OCI-LY3 (cell line): Measurements from ENCODE around the gene CMIP.

Experiments used
- H2AFZ ChIP-seq: fragments of 200-600, 300-600 bp; shearing (Covaris generic); 2 replicates; pipeline ENCODE4 v1.6.0; 2014; ENCODE audit warnings: antibody characterized with exemption, low read depth, low read length
- H3K27ac ChIP-seq: fragments of 200-600, 300-600 bp; sonication (generic); 2 replicates; pipeline ENCODE4 v1.5.1; 2014; ENCODE audit warnings: mild to moderate bottlenecking, low read length, moderate library complexity, mixed read lengths
- H3K27me3 ChIP-seq: fragments of 200-600, 300-600 bp; sonication (generic); 2 replicates; pipeline ENCODE4 v1.6.1; 2014; ENCODE audit warnings: low read depth, low read length, mixed read lengths
- H3K36me3 ChIP-seq: fragments of 200-600, 300-600 bp; sonication (generic); replicated peaks from 2 replicates; pipeline ENCODE3; 2014; ENCODE audit warnings: low read depth, low read length, mixed read lengths
- H3K4me1 ChIP-seq: fragments of 300-600, 200-600 bp; sonication (generic); 2 replicates; pipeline ENCODE4 v1.6.1; 2014; ENCODE audit warnings: low read length, mixed read lengths
- H3K4me2 ChIP-seq: fragments of 200-600, 300-600 bp; sonication (generic); 2 replicates; pipeline ENCODE4 v1.6.1; 2014; ENCODE audit warnings: low read length, mixed read lengths
- H3K4me3 ChIP-seq: fragments of 300-600, 200-600 bp; sonication (generic); 2 replicates; pipeline ENCODE4 v1.5.1; 2014; ENCODE audit warnings: antibody characterized with exemption, mild to moderate bottlenecking, low read length, moderate library complexity
- H3K79me2 ChIP-seq: fragments of 300-600, 200-600 bp; shearing (Covaris generic); 2 replicates; pipeline ENCODE4 v1.6.1; 2014; ENCODE audit warnings: mild to moderate bottlenecking, low read length, mixed read lengths
- H3K9ac ChIP-seq: fragments of 300-600, 200-600 bp; shearing (Covaris generic); 2 replicates; pipeline ENCODE4 v1.6.0; 2014; ENCODE audit warnings: mild to moderate bottlenecking, low read length, moderate library complexity
- H3K9me3 ChIP-seq: fragments of 200-600, 300-600 bp; shearing (Covaris generic); 2 replicates; pipeline ENCODE4 v1.6.1; 2014; ENCODE audit warnings: low read length, mixed read lengths; ENCODE audit not compliant: insufficient read depth
- H4K20me1 ChIP-seq: fragments of 200-600, 300-600 bp; sonication (generic); 2 replicates; pipeline ENCODE4 v1.6.1; 2016; ENCODE audit warnings: low read length, mixed read lengths; ENCODE audit not compliant: insufficient read depth
- CTCF ChIP-seq: fragments of 200-600, 300-600 bp; sonication (generic); IDR thresholded peaks from 2 replicates; pipeline ENCODE4 v1.5.1; 2014; ENCODE audit warnings: antibody characterized with exemption, low read length, low read depth
- EZH2phosphoT487 ChIP-seq: fragments of 200-600 bp; shearing (Covaris generic); IDR thresholded peaks from 2 replicates; pipeline ENCODE4 v1.6.1; 2018; ENCODE audit warnings: antibody characterized with exemption, mixed run types, low read depth

Gene CMIP

GRCh38 chr16:81637336-81638235 is 193.0 kb downstream of the CMIP start:
- Histone ChIP-seq H3K4me3 (no peak overlapping the region), H3K4me1 (no peaks in the 10 kb centered on the region), H3K27me3 (no peaks in the 10 kb centered on the region), H4K20me1 (peaks cover 29% of the 10 kb centered on the region), H3K4me2 (no peak overlapping the region), H3K9me3 (no peaks in the 10 kb centered on the region), H2AFZ (no peak overlapping the region), H3K27ac (no peak overlapping the region), H3K36me3 (no peaks in the 10 kb centered on the region), H3K79me2 (no peaks in the 10 kb centered on the region), H3K9ac (no peak overlapping the region)
- TF ChIP-seq CTCF = no peak
- no peak for TF ChIP-seq EZH2phosphoT487

DNA sequence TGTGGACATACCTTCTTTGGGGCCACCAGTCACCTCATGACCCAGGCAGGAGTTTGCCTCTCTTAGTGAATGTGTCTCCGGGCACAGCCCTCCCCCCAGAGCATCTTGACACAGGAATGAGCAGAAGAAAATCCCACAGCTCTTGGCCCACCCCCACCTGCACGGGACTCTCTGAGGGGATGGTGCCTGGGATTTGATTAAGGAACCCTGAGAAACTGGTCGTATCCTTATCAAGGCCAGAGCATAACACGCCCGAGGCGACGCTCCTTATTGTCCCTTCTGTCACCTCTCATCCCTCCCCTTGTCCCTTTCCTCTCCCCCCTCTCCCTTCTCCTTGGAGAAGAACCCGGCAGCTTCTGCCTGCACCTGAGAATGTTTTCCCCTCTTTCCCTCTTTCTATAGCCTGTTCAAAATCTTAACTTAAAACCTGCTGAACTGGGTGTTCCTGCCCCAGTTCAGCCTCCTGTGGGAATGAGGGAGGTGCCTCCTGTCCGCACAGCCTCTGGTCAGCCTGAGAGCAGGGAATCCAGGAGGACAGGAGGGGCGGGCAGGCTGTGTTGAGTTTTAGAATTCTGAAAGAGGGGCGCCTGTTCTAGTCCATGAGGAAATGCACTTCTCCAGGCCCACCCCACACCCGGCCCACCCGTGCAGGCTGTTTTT is 193.8 kb downstream of the CMIP start:
- Histone ChIP-seq H3K27ac (no peak overlapping the region), H4K20me1 (peaks cover 36% of the 10 kb centered on the region), H3K79me2 (no peaks in the 10 kb centered on the region), H3K27me3 (no peaks in the 10 kb centered on the region), H3K9me3 (no peaks in the 10 kb centered on the region), H3K4me3 (no peak overlapping the region), H2AFZ (no peak overlapping the region), H3K9ac (no peak overlapping the region), H3K36me3 (peaks cover 2% of the 10 kb centered on the region), H3K4me1 (no peaks in the 10 kb centered on the region), H3K4me2 (no peak overlapping the region)
- TF ChIP-seq CTCF (no peak), EZH2phosphoT487 (no peak)

DNA sequence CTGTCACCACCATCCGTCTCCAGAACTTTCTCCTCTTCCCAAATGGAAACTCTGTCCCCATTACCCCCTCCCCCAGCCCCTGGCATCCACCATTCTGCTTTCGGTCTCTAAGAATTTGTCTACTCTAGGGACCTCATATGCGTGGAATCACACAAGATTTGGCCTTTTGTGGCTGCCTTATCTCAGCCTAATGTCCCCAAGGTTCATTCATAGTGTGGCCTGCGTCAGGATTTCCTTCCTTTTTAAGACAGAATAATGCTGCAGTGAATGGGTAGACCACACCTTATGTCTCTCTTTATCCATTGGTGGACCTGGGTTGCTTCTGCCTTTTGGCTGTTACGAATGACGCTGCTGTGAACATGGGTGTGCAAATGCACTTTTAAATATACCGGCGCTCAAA is 194.7 kb downstream of the CMIP start:
- H3K27me3 ChIP-seq = no peaks in the 10 kb centered on the region
- no peak for TF ChIP-seq EZH2phosphoT487
- no peak for TF ChIP-seq CTCF
- no peak overlapping the region for H2AFZ ChIP-seq
- H3K9me3 ChIP-seq = no peaks in the 10 kb centered on the region
- peaks cover 2% of the 10 kb centered on the region for H3K36me3 ChIP-seq
- H3K4me2 ChIP-seq = no peak overlapping the region
- no peak overlapping the region for H3K4me3 ChIP-seq
- no peaks in the 10 kb centered on the region for H3K4me1 ChIP-seq
- H3K9ac ChIP-seq = no peak overlapping the region
- H4K20me1 ChIP-seq = peaks cover 36% of the 10 kb centered on the region
- no peaks in the 10 kb centered on the region for H3K79me2 ChIP-seq
- no peak overlapping the region for H3K27ac ChIP-seq

GRCh38 chr16:81639931-81640680 is 195.5 kb downstream of the CMIP start:
- Histone ChIP-seq H4K20me1 (peaks cover 39% of the 10 kb centered on the region), H3K9me3 (no peaks in the 10 kb centered on the region), H3K79me2 (no peaks in the 10 kb centered on the region)

More at GRCh38 chr16:81639931-81640680, 195.5 kb downstream of the CMIP start:
- Histone ChIP-seq H3K27ac (no peak overlapping the region), H3K4me3 (no peak overlapping the region), H2AFZ (no peak overlapping the region), H3K27me3 (no peaks in the 10 kb centered on the region), H3K36me3 (peaks cover 2% of the 10 kb centered on the region), H3K4me2 (no peak overlapping the region), H3K9ac (no peak overlapping the region), H3K4me1 (no peaks in the 10 kb centered on the region)
- no peak for TF ChIP-seq EZH2phosphoT487
- TF ChIP-seq CTCF = no peak
